RWPE1 (cell line): Measurements from ENCODE around the gene PTP4A2.
"Not testable (repeated sequence)": the region's sequence is repeated elsewhere in the genome, so short reads cannot be mapped to it uniquely, and the experiment has no call there.

Experiments
- CTCF ChIA-PET: fragments of 350-600 bp; sonication (Branson Sonifier 250); formaldehyde crosslinking; extraction: SDS; loops from one replicate; lab custom pipeline; 2021; lab: Yijun Ruan, JAX
- POLR2A ChIA-PET: fragments of 400-600 bp; formaldehyde crosslinking; extraction: SDS; loops from one replicate; lab custom pipeline; 2020; ENCODE audit warnings: antibody characterized with exemption; ENCODE audit not compliant: low non-redundant PET; lab: Yijun Ruan, JAX
- DNase-seq: peaks from one replicate; pipeline ENCODE4 v3.0.0; 2012; ENCODE audit warnings: low spot score
- H3K27ac ChIP-seq: fragments of 450-650 bp; 2 replicates; pipeline ENCODE4 v1.5.1; 2017
- CTCF ChIP-seq: fragments of 450-650 bp; conservative IDR thresholded peaks from 2 replicates; pipeline ENCODE4 v1.5.1; 2017; ENCODE audit warnings: low read depth, mild to moderate bottlenecking

PTP4A2 gene

GRCh38 chr1:31897526-31898100 is 40.6 kb downstream of the PTP4A2 start:
- H3K27ac ChIP-seq: peak overlapping the region; percentile 86
- peak; percentile 13 for DNase-seq
- no peak for TF ChIP-seq CTCF
- POLR2A ChIA-PET: no interaction called here
- CTCF ChIA-PET: no interaction called here

GRCh38 chr1:31895474-31896198 is 42.5 kb downstream of the PTP4A2 start:
- POLR2A ChIA-PET, CTCF ChIA-PET, DNase-seq: not testable (repeated sequence)
- peak overlapping the region; percentile 74; the same call in 1 of the 2 replicates for H3K27ac ChIP-seq

GRCh38 chr1:31891280-31891679 is 46.9 kb downstream of the PTP4A2 start:
- ChIA-PET POLR2A (no interaction called here), CTCF (no interaction called here)
- H3K27ac ChIP-seq: no peak overlapping the region
- TF ChIP-seq CTCF: no peak
- no peak for DNase-seq

- POLR2A ChIA-PET: no interaction called here
- no peak for TF ChIP-seq CTCF
- H3K27ac ChIP-seq: no peak overlapping the region
- CTCF ChIA-PET: no interaction called here
- no peak for DNase-seq
Measured at GRCh38 chr1:31888291-31888690, 49.9 kb downstream of the PTP4A2 start.

- no peak overlapping the region for H3K27ac ChIP-seq
- POLR2A ChIA-PET: no interaction called here
- TF ChIP-seq CTCF: no peak
- DNase-seq: no peak
- CTCF ChIA-PET: no interaction called here
Measured at GRCh38 chr1:31886866-31887265, 51.3 kb downstream of the PTP4A2 start.

GRCh38 chr1:31885851-31886250 is 52.3 kb downstream of the PTP4A2 start:
- POLR2A ChIA-PET: no interaction called here

More at GRCh38 chr1:31885851-31886250, 52.3 kb downstream of the PTP4A2 start:
- no peak for TF ChIP-seq CTCF
- no peak for DNase-seq
- CTCF ChIA-PET: interaction anchor here (0.6 kb wide), 1 partner anchor 89 kb away, joined by 3 read pairs; no protein-coding TSS in a partner anchor
- no peak overlapping the region for H3K27ac ChIP-seq
